ENCODE results near the gene L1CAM. TPM values are rescaled to one million over a fixed set of nuclear protein-coding genes. Genes with fewer than 3 reads are reported as not detected.

L1CAM gene
- total and polyA plus RNA-seq, 9 of the 15 experiments (the other 6 are each of a cell fraction or from before 2014, with no cell fraction given): 0.09 to 0.86 (median 0.26) TPM; not detected in 3

DNA sequence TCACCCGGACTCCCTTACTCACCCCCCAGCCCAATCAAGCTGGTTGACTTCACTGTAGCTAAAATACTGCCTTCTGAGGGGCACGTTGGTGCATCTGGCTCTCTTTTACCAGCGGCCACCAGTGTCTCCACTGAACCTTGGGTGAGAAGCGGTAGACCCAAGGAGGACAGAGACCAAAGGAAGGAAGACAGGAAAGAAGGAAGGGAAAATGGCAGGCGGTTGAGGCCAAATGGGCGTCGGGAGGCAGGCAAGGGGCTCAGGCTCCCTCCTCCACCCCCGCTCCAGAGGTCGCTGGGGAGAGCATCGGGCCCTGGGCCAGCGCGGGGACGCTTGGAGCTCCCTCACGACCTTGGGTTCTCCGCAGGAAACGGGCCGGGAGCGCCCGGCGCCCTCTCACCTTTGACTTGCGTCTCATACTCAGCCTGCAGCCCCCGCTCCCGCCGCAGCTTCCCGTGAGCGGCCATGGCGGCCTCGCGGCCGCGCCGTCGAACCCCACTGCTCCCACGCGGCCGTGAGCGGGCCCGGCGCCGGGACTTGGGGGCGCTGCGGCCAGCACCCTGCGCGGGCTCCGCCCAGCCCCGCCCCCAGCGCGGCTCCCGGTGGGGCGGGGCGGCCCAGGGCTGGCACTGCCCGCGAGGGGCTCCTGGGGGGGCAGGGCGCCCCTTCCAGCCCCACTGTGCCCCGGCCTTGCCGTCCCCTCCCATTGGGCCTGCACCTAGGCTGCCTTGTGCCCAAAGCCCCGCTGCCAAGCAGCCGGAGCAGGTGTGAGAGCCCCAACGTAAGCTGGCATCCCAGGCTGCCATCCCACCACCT is 40.0 kb upstream of the L1CAM start, which contains the start of gene ARHGAP4 (continued):
- TF ChIP-seq, protein P1, sequence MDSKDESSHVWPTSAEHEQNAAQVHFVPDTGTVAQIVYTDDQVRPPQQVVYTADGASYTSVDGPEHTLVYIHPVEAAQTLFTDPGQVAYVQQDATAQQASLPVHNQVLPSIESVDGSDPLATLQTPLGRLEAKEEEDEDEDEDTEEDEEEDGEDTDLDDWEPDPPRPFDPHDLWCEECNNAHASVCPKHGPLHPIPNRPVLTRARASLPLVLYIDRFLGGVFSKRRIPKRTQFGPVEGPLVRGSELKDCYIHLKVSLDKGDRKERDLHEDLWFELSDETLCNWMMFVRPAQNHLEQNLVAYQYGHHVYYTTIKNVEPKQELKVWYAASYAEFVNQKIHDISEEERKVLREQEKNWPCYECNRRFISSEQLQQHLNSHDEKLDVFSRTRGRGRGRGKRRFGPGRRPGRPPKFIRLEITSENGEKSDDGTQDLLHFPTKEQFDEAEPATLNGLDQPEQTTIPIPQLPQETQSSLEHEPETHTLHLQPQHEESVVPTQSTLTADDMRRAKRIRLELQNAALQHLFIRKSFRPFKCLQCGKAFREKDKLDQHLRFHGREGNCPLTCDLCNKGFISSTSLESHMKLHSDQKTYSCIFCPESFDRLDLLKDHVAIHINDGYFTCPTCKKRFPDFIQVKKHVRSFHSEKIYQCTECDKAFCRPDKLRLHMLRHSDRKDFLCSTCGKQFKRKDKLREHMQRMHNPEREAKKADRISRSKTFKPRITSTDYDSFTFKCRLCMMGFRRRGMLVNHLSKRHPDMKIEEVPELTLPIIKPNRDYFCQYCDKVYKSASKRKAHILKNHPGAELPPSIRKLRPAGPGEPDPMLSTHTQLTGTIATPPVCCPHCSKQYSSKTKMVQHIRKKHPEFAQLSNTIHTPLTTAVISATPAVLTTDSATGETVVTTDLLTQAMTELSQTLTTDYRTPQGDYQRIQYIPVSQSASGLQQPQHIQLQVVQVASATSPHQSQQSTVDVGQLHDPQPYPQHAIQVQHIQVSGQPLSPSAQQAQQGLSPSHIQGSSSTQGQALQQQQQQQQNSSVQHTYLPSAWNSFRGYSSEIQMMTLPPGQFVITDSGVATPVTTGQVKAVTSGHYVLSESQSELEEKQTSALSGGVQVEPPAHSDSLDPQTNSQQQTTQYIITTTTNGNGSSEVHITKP (IDR thresholded peaks at IDR 0.05; ENCODE audit: partially characterized antibody): no peak
- peak; percentile 76; the same call in 1 of the 2 replicates for TF ChIP-seq OTX1 (CRISPR knock-in tag; IDR thresholded peaks at IDR 0.05)
- TF ChIP-seq DDX20 (tag; IDR thresholded peaks at IDR 0.05; ENCODE audit: low read depth): no peak
- TF ChIP-seq TOE1 (IDR thresholded peaks at IDR 0.05; ENCODE audit: borderline replicate concordance): 0 out of 2 replicates have a peak, but pooled peaks have one; percentile 18
- TF ChIP-seq TOE1 (CRISPR knock-in tag; IDR thresholded peaks at IDR 0.05; ENCODE audit: borderline replicate concordance, low read depth): no peak
- TF ChIP-seq LCOR (CRISPR knock-in tag; IDR thresholded peaks at IDR 0.05): peak; percentile 32; the same call in 1 of the 2 replicates
- TF ChIP-seq CTBP1 (IDR thresholded peaks at IDR 0.05; ENCODE audit: borderline replicate concordance): no peak
- TF ChIP-seq, protein P2, sequence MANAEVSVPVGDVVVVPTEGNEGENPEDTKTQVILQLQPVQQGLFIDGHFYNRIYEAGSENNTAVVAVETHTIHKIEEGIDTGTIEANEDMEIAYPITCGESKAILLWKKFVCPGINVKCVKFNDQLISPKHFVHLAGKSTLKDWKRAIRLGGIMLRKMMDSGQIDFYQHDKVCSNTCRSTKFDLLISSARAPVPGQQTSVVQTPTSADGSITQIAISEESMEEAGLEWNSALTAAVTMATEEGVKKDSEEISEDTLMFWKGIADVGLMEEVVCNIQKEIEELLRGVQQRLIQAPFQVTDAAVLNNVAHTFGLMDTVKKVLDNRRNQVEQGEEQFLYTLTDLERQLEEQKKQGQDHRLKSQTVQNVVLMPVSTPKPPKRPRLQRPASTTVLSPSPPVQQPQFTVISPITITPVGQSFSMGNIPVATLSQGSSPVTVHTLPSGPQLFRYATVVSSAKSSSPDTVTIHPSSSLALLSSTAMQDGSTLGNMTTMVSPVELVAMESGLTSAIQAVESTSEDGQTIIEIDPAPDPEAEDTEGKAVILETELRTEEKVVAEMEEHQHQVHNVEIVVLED (CRISPR knock-in tag; IDR thresholded peaks at IDR 0.05): peak; percentile 48
- TF ChIP-seq ZNF212 (CRISPR knock-in tag; IDR thresholded peaks at IDR 0.05): no peak
- no peak for TF ChIP-seq CBFA2T3 (IDR thresholded peaks at IDR 0.05)
- TF ChIP-seq MCM7 (IDR thresholded peaks at IDR 0.05): no peak
- TF ChIP-seq C11orf30 (IDR thresholded peaks at IDR 0.05; ENCODE audit: low read depth): no peak
- no peak for TF ChIP-seq ZFP1 (CRISPR knock-in tag; IDR thresholded peaks at IDR 0.05)
- no peak for TF ChIP-seq ZNF347 (CRISPR knock-in tag; IDR thresholded peaks at IDR 0.05; ENCODE audit: low read depth)
- no peak for TF ChIP-seq CHD1 (IDR thresholded peaks at IDR 0.05; ENCODE audit: low read length)
- no peak for TF ChIP-seq YBX1 (IDR thresholded peaks at IDR 0.05)
- TF ChIP-seq ZNF134 (CRISPR knock-in tag; conservative IDR thresholded peaks at IDR 0.05): no peak
- TF ChIP-seq ZNF282 (CRISPR knock-in tag; IDR thresholded peaks at IDR 0.05): no peak
- TF ChIP-seq RBM39 (optimal IDR thresholded peaks at IDR 0.05; ENCODE audit: low read depth, low read length): no peak
- no peak for TF ChIP-seq ZNF655 (CRISPR knock-in tag; IDR thresholded peaks at IDR 0.05)
- TF ChIP-seq E2F6 (IDR thresholded peaks at IDR 0.05; ENCODE audit: borderline replicate concordance in 1 of 2, extremely low read depth in 1 of 2, insufficient read depth in 1 of 2, insufficient read length in 1 of 2, low read depth in 1 of 2, low read length in 1 of 2, poor library complexity in 1 of 2, severe bottlenecking in 1 of 2): peak; percentile 95 to 98
- TF ChIP-seq ZNF121 (CRISPR knock-in tag; conservative IDR thresholded peaks at IDR 0.05): no peak

Measured in K562 (cell line).